HEK293T (cell line): ENCODE results near the gene DCP2.

Experiments
- BHLHE40 ChIP-seq: fragments of 450-650 bp; IDR thresholded peaks from 2 replicates; pipeline ENCODE4 v1.6.1; 2016; ENCODE audit warnings: mild to moderate bottlenecking, moderate library complexity, borderline replicate concordance
- CTBP1 ChIP-seq: fragments of 450-650 bp; IDR thresholded peaks from 2 replicates; pipeline ENCODE4 v1.6.1; 2016; ENCODE audit warnings: borderline replicate concordance
- ELF4 ChIP-seq: fragments of 450-650 bp; IDR thresholded peaks from 2 replicates; pipeline ENCODE4 v1.6.1; 2017; ENCODE audit warnings: antibody characterized with exemption
- LEF1 ChIP-seq: fragments of 450-650 bp; IDR thresholded peaks from 2 replicates; pipeline ENCODE4 v1.6.1; 2017; ENCODE audit warnings: mild to moderate bottlenecking, borderline replicate concordance
- NFRKB ChIP-seq: fragments of 450-650 bp; IDR thresholded peaks from 2 replicates; pipeline ENCODE4 v1.6.1; 2016; ENCODE audit warnings: mild to moderate bottlenecking, moderate library complexity
- SP1 ChIP-seq: fragments of 450-650 bp; IDR thresholded peaks from 2 replicates; pipeline ENCODE4 v1.6.1; 2017
- SUZ12 ChIP-seq: fragments of 450-650 bp; IDR thresholded peaks from 2 replicates; pipeline ENCODE4 v1.6.1; 2016; ENCODE audit warnings: mild to moderate bottlenecking
- TARDBP ChIP-seq: fragments of 450-650 bp; IDR thresholded peaks from 2 replicates; pipeline ENCODE4 v1.6.1; 2016

DNA sequence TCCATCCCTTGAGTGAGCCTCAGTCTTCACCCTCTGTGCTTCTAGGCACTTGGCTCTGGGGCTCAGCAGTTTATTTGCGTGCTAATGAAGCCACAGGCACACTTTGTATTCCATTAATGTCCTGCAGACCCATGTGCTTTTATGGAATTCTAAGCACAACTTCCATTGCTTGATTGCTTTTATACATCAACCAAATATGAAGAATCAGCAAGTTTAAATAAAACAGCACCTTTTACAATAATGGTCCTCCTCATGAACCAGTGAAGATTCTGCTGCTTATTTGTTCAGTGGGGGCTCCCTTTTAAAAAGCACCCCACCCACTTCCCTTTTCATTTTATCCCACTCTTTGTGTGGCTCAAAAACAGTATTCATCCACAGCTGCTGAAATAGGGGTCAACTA, 60.2 kb downstream of the DCP2 start:
- TF ChIP-seq SP1 (no peak), ELF4 (no peak), LEF1 (no peak), NFRKB (no peak), SUZ12 (no peak), BHLHE40 (no peak), CTBP1 (no peak), TARDBP (no peak)
